ENCODE data around the gene FBLN5.

The FBLN5 gene, protein sequence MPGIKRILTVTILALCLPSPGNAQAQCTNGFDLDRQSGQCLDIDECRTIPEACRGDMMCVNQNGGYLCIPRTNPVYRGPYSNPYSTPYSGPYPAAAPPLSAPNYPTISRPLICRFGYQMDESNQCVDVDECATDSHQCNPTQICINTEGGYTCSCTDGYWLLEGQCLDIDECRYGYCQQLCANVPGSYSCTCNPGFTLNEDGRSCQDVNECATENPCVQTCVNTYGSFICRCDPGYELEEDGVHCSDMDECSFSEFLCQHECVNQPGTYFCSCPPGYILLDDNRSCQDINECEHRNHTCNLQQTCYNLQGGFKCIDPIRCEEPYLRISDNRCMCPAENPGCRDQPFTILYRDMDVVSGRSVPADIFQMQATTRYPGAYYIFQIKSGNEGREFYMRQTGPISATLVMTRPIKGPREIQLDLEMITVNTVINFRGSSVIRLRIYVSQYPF

DNA sequence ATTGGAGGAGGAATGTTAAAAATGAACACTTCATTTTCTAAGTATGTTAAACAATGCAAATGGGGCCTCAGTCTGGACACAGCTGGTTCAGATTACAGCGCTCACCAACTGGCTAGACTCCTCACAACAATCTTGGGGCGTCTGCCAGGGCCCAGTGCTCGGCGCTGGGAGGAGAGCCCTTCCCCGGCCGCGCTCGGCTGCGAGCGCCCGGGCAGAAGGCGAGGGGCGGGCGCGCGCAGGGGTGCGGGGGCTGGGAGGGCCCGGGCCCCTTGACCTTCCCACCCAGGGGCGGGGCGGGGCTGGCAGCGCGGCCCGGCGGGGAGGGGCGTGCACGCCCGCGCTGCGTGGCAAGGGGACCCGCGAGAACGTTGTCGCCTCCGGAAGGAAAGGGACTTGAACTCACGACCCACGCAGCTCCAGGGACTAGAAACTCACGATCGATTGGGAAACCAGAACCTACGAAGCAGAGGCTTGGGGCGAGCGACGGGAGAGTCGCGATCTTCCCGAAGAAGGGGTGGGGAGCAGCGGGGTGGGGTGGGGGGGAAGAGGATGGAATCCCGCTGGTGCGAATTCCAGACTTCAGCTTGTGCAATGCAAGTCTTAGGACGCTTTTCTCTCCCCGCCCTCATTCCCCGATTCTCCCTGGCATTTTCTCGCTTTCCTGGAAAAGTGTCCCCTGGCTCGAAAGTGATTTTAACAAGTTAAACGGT lies at the start of gene FBLN5:
TSS of gene FBLN5 (minus strand) at position 220 of the 710 bp plus-strand sequence. CDS start 465 bp downstream, outside the sequence.
- peak; percentile 65 for DNase-seq

DNA sequence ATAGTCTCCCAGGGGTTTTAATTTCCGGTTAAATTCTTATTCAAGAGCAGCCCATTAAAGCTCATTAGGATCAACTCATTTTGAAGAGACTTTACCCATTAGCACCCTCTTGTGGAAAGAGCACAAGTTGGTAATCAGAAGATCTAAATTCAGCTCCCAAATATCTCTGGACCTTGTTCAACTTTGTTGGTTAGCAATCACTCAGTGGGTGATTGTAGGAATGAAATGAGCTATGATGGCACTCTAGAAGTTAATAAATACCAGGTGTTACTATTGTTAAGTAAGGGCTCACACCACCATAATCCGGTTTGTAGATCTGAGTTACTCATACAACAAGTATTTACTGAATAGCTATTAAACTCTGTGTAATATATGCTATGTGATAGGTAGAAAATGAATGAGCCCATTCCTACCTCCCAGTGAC lies 49.5 kb upstream of the FBLN5 start:
- DNase-seq = no peak

DNA sequence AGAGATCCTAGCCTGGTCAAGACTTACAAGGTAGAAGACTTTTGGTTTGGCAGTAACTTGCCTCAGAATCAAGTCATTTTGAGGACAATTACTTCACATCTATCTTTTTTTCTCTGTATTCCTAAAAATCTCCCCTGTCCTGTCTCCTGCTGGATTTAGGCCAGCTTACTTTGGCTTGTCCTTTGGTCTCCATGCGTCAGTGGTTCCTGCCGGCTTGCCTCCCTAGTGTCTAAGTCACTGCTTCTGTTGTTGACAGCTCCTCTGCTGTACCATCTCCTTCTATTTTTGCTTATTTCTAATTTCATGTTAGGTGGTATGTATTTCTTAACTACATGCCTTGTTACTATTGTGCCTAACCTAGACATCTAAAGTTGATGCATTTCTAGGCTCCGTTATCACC lies 39.7 kb upstream of the FBLN5 start:
- DNase-seq = no peak

DNA sequence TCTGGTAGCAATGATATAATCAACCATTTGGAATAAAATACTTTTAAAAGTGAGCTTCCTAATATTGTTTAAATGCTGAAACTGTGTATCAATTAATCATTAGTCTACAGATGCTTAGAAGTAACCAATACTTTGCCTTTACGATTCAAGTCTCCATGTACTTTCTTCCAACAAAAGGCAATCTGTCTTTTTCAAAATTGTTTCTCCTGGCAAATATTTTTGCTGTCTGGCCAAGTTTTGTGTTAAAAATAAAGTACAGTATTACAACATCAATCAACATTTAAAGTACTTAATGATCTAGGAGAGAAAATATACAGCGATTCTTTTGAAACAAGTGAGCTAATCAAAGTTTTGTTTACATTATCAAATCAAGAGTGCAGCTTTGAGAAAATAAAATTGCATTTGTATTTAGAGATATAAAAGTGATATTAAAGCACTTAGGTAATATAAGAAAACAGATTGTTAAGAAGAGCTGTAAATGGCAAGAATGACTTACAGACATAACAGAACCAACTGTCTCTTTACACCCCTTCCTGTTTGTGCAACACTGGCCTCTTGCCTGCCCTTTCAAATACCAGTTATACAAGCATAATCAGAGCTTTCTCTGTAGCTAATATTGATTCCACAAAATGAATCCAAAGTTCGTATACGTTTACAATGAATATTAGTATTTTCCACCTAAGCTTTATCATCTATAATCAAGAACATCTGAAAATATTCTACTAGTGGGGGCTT lies 38.2 kb upstream of the FBLN5 start:
- no peak for DNase-seq

DNA sequence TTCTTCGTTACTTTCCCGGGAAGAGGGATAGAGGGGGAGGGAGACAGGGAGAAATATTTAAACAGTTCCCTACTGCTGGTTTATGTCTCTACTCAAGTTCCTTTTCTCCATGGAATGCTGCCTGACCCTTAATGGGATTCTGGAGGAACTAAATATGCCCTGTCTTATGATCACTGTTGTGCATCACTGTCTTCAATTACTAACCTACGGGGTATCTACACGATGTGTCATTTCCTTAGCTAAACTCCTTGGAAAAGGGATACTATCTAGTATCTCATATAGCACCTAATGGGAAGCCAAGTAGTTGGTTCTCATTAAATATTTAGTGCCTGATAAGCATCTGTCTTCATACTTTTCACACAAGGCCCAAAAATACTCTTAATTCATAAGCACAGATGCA lies 37.5 kb upstream of the FBLN5 start:
- no peak for DNase-seq

DNA sequence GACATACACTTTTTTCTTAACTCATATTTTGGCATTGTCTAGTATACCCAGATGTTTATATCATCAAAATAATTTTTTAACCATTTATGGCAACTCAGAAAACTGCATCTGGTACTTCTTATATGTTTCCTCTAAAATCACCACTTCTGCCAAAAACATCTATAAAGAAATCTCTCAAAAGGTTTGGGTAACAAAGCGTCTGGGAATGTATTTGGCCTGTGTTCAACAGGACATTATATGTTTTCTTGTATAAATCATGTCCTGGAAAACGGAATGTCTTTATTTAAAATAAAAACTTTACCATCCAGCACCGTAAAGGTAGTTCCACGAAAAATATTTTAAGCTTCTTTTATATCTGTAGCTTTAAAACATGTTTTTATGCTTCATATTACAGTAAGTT lies 36.1 kb upstream of the FBLN5 start:
- no peak for DNase-seq

DNA sequence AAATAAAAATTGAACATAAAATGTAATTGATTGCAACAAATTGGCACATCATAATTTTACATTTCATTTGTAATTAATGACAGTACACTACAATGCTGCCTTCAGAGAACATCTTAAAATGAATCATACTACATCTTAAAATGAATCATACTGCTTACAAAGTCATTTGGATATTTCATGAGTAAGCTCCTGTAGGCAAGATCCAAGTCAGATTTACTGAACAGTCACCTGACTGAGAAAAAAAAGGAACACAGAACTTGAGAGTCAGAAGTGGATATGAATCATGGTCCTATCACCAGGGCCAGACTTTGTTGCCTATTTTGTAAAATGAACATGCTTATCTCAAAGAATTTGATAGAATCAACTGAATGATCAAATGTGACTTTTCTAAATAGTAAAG lies 32.7 kb upstream of the FBLN5 start:
- no peak for DNase-seq

DNA sequence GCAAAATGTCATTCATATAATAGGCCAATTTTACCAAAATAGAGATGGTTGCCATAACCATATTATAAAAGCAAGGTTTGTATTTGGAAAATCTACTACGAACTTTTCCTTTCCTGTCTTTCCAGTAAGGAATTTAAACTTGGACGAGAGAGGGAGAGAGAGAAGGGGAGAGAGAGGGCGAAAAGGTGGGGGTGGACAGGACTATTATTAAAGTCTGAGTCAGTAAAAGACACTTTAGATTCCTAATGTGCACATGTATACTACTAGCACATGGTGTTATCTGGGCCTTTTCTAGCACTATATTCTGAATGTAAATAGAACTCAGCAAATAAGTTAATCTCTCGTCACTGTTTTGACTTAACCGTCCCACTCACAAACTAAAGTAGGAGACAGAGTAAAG lies 30.4 kb upstream of the FBLN5 start:
- no peak for DNase-seq

DNA sequence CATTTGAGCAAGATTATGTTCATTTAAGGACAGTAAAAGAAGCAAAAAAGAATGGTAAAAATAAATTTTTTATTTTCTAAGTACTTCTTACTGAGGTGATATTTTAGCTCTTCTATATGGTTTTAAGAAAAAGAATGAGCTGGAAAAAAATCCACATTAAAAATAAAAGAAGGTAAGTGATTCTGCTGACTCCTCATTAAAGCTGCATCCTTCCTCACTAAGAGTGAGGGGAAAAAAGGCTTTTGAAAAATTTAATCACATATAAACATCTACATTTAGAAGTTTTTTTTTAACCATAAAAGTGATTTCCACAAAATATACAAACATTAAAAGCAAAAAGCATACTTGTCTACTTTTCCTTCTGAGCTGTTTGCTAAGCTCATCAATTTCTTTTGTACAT lies 28.3 kb upstream of the FBLN5 start:
- no peak for DNase-seq

DNA sequence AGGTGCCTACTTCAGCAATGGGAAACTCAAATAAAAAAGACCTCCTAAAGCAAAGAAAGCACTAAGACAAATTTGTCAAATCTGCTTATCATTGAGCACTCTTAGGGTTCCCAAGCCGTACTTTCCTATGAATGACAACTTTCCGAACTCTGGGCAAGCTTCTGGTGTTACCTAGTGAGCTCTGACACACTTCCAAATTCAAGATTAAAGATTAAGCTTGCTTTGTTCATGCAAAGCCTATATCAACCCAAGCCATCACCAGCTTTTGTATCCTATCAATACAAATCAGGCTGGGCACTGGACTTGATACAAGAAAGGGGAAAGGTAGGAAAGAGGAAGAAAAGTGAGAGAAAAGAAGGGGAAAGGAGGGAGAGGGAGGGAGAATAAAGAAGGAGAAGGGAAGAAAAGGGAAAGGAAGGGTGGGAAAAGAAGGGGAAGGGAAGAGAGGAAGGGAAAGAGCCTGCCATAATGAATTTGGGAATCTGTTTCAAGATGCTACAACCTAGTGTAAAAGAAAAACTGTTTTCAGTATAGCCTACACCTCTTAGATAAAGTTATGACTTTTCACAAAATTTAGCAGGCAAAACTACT lies 23.8 kb upstream of the FBLN5 start:
- DNase-seq = no peak

DNA sequence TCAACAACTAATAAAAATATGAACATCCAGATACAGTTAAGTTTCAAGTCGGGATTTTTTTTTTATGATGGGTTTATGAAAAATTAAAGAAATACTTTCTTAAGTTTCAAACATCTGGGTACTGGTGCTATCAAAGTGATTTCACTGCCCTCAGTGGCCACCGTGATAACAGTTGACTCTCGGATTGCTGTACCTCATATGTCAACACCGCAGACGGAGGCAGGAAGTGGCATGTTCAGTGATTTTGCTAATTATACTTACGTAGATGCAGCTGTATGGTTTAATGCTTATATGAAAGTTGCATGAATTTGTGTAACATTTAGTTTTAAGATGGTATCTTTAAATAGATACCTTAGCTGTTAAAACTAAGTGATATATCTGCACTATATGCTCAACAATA lies 20.8 kb upstream of the FBLN5 start:
- DNase-seq = no peak

DNA sequence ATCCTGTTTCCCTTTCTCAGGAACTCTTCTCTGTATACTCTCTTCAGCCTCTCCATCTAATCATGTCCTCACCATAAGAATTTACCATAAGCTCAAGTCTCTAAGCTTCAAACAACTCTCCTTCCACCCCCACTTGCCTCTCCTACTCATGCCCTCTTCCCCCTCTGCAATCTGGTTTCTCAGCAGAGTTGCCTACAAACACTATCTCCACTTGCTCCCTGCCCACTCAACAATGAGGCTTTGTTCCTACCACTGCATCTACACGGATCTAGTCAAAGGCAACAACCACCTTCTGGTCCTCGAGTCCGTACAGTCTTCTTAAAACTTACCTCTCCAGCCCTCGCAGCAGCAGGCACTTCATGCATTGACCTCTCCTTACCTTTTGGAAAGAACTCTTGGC lies 17.2 kb upstream of the FBLN5 start:
- DNase-seq = no peak

DNA sequence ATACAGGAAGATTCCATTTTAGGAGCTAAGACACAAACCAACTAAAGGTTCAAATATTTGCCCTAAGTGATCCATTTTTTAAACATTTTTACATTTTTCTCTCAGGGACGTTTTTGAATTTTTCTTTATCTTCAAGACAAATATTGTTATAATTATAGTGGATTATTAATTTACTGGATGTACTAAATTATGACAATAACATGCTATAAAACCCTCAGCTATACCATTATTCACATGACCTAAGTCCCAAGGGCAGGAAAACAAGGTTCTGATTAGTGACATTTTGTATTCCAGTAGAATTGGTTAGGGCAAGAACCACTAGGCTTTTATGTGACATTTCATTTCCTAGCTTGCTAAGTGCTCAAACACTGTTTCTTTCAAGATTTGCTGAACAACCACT lies 16.5 kb upstream of the FBLN5 start:
- DNase-seq = no peak

DNA sequence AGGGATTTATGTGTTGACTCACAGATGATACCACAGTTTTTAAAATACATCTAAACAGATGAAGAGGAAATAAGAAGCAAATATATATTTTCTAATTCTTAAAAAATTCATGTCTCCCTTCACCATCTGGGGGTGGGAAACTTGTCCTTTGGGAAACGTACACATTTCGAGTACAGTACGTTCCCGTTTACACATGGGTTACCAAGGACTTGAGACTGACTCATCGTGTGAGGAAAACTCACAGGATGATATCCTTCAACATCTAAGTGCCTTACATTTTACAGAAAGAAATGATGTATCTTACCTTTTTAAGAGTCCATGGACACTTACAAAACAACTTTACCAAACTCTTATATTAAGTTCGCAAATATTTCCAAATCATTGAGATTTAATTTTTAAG lies 16.0 kb upstream of the FBLN5 start:
- no peak for DNase-seq

DNA sequence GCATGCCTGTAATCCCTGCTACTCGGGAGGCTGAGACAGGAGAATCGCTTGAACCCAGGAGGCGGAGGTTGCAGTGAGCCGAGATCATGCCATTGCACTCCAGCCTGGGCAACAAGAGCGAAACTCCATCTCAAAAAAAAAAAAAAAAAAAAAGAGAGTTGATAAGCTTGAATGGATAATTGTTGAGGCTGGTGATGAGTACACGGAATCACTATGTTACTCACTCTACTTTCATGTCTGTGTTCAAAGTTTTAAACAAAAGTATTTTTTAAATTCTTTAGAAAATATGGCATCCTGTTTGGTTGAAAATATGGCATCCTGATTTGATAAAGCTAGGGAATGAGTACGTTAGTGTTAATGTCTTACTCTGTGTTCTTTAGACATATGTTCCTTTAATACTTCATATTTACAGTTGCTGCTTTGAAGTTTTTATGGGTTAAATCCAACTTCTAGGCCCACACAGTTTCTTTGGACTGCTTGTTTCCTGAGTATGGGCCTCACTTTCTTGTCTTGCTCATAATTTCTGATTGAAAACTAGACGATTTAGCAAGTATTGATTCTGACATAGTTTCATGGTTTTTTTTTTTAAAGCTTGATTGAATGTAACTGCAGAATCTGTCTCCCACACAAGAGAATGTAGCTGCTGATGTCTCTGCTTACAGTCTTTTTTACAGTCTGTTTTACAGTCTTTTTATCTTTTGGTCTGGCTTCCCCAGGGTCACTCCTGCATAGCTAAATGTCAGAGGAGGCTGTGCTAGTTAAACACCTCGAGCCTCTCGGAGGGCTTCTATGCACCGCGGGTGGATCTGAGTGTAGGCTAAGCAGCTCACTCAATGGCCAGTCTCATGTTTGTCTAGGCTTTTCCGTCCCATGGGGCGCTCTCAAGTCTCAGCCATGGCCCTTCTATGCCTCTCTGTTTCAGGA lies 14.1 kb upstream of the FBLN5 start:
- no peak for DNase-seq

DNA sequence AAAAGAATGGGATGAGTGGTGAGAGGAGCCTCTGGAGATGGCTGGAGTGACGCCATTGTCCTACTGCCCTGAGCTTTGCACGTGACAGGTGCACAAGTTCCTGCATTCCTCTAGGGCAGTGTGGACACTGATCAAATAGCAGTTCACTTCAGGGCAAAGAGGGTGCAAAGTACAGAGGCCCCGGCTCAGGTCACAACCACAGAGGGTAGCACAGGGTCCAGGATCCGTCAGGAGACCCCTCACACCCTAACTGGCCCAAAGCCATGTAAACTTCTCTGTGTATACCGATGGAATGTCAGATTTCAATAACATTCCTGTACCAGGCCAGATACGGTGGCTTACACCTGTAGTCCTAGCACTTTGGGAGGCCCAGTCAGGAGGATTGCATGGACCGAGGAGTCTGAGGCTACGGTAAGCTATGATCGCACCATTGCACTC lies 10.4 kb upstream of the FBLN5 start:
- no peak for DNase-seq

DNA sequence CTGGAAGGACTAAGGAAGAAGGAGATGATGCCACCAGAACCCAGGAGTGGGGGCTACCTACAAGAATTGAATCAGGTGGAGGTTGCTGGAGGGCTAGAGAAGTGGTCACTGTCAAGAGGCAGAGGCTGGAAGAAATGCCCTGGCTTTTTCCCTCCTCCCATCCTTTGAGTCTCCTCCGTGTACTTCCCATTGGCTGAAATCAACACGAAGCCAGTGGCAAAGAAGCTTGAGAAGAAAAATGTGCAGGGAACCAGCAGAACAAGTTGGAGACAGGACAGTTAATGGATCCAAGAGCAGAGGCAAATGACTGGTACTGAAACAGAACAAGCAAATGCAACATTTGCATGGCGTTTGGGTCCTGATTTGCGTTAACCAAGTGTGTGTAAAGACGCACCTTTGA lies 9.1 kb upstream of the FBLN5 start:
- no peak for DNase-seq

DNA sequence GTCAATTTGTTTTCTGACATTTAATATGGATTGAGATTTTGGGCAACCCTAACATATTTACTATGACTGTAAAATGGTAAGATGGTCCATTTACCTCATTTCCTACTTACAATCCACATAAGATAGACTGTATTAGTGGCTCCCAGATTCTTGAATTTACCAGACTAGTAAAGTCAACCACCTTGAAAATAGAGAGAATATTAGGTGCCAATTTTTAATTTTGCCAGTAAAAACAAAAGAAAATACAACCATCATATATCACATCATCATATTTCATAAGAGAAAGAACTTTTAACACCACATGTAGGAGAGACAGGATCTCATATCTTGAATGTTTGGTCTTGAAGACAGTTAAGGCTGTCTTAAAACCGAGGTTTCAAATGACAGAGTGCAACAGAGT lies 7.7 kb upstream of the FBLN5 start:
- no peak for DNase-seq

DNA sequence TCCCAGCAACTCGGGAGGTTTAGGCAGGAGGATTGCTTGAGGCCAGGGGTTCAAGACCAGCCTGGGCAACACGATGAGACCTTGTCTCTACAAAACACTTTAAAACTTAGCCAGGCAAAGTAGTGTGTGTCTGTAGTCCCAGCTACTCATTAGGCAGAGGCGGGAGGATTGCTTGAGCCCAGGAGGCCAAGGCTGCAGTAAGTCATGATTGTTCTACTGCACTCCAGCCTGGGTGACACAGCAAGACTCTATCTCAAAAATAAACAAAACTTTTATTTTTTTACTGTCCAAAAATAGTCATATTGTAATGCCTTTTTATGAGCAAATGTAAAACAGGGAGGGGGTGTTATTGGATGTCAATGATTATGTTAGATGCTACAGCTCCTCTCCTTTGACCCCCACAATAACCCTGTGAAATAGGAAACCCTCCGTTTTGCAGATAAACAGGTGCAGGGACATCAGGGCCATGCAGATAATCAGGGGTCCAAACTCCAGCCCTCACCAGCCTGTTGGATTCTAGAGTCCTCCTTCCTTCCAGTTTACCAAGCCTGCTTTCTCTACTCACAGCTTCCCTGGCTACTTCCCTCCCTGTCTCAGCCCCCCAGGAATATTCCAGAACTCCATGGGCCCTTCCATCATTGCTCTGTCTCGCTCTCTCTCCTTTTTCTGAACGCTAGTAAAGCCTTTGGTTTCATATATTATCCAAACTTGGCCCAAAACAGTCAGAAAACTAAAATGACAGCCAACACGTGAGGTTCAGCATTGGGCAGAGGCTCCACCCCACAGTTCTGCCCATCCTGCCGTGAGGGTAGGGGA lies 5.9 kb upstream of the FBLN5 start:
- no peak for DNase-seq

DNA sequence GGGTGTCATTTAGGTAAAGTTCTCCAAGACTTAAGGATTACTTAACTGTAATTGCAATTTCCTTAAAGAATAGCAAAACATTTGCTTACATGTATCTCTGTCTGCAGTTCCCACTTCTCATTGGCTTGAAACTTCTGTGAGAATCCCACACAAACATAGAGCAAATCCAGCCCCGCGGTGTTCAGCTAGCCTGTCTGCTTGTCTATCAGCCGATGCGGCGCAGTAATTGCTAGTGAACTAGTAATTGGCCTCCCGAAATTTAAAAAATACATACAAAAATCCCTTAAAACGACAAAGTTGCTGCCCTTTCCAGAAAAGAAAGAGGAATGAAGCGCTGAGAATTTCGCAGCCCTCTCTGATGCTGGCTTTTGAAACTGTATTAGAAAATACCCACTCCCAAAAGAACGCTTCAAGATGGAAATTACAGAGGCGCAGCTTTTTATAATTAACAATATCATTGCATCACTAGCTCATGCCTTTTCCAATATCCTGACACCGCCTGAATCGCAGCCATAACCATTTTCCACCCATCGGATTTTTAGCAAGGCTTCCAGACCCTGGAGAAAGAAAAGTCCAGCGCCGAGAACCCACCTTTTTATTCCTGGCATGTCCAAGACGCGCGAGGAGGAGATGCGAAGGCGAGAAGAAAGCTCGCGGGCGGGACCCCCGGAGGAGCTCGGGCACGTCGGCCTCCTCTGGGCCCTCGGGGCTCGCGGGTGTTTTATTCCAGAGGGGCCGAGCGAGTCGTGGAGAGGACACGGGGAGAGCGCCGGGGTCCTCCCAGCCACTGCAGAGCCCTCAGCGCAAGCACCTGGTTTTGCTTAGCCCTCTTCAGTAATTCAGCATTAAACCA lies 646 bp downstream of the FBLN5 start:
- peak; percentile 60 for DNase-seq
